ENCODE data around the gene LRRC51. TPM values are rescaled to one million over a fixed set of nuclear protein-coding genes. Genes with fewer than 3 reads are reported as not detected.

Gene LRRC51
- total and polyA plus RNA-seq, 2 of the 8 experiments (the other 6 are each of a cell fraction or from before 2014, with no cell fraction given): 7.7 to 7.9 TPM

- TF ChIP-seq JUND (IDR thresholded peaks at IDR 0.05; ENCODE audit: low read length) (no peak), TCF12 (IDR thresholded peaks at IDR 0.05; ENCODE audit: low read depth, low read length) (no peak), MAX (IDR thresholded peaks at IDR 0.05) (no peak), ASH2L (IDR thresholded peaks at IDR 0.05; ENCODE audit: low read length) (no peak)
- no peak overlapping the region for H3K4ac ChIP-seq (replicated peaks; ENCODE audit: insufficient read length, low read depth, low read length)
- POLR2A ChIA-PET (ENCODE audit: partially characterized antibody): interaction anchor here (1.1 to 1.3 kb wide), 2 partner anchors 27 to 29 kb away, joined by 4 read pairs; no protein-coding TSS in a partner anchor
- H4K8ac ChIP-seq (ENCODE audit: extremely low read depth, insufficient read depth, low read length): no peak overlapping the region
- no peak overlapping the region for H2BK20ac ChIP-seq (ENCODE audit: low read length)
- H3K9ac ChIP-seq (replicated peaks in 1 of 4; ENCODE audit: extremely low read depth in 1 of 4, low read depth in 3 of 4, low read length in 3 of 4): no peak overlapping the region
- H2AFZ ChIP-seq (ENCODE audit: low read length): no peak overlapping the region
- H3K79me2 ChIP-seq (ENCODE audit: control insufficient read depth in 1 of 2, insufficient read depth in 2 of 2, low read length in 2 of 2): peaks cover 6 to 69% of the 10 kb centered on the region in 2 experiments
- no peak overlapping the region for H2BK5ac ChIP-seq (ENCODE audit: low read depth, low read length)
- H4K5ac ChIP-seq (ENCODE audit: insufficient read length, low read depth, low read length): no peak overlapping the region
- H2AK5ac ChIP-seq (ENCODE audit: low read depth, low read length): no peak overlapping the region
- H3K79me1 ChIP-seq (ENCODE audit: low read depth, low read length): peaks cover 6% of the 10 kb centered on the region; the same call in 1 of the 2 replicates
- H2BK15ac ChIP-seq (ENCODE audit: low read length): no peak overlapping the region
- no peaks in the 10 kb centered on the region for H3K27me3 ChIP-seq (replicated peaks in 1 of 4; ENCODE audit: control insufficient read depth in 3 of 4, extremely low read depth in 1 of 4, insufficient read depth in 3 of 4, low read length in 3 of 4)
- H3K9me3 ChIP-seq (ENCODE audit: insufficient read depth in 2 of 2, low read depth in 1 of 2, low read length in 1 of 2): no peaks in the 10 kb centered on the region
- no peak overlapping the region for H3K18ac ChIP-seq (ENCODE audit: extremely low read depth, low read length)
- no peak overlapping the region for H3K4me2 ChIP-seq (ENCODE audit: insufficient read depth in 1 of 2, low read depth in 2 of 2, low read length in 2 of 2)
- no peak overlapping the region for H3K27ac ChIP-seq (ENCODE audit: low read depth, low read length)
- H3K36me3 ChIP-seq (ENCODE audit: control insufficient read depth in 2 of 4, insufficient read depth in 4 of 4, low read length in 3 of 4): peaks cover 0 to 21% (median 6%) of the 10 kb centered on the region in 4 experiments; a peak in 4 of 8 replicates
- no peak overlapping the region for H2BK120ac ChIP-seq (replicated peaks; ENCODE audit: low read depth, low read length)
- peaks cover 3 to 8% of the 10 kb centered on the region in 2 experiments for H4K20me1 ChIP-seq (replicated peaks in 1 of 2; ENCODE audit: control insufficient read depth in 1 of 2, insufficient read depth in 2 of 2, low read length in 2 of 2)
- no peak overlapping the region for H4K91ac ChIP-seq (replicated peaks; ENCODE audit: insufficient read length, low read length)
- FAIRE-seq (no peak), DNase-seq (ENCODE audit: low read depth in 1 of 2, low spot score in 2 of 2) (no peak)
- H3K14ac ChIP-seq (ENCODE audit: insufficient read length): no peak overlapping the region
- no peak overlapping the region for H2BK12ac ChIP-seq (ENCODE audit: low read depth, low read length)
- H3K56ac ChIP-seq (replicated peaks; ENCODE audit: insufficient read length, low read depth, low read length): no peak overlapping the region
- H3K23ac ChIP-seq (ENCODE audit: insufficient read length): no peak overlapping the region
- H3K23me2 ChIP-seq (ENCODE audit: low read depth, low read length): no peaks in the 10 kb centered on the region
- CTCF ChIA-PET (ENCODE audit: partially characterized antibody): interaction anchor here (0.7 to 2.7 kb wide), 6 partner anchors 11 to 90 kb away, joined by 3 to 18 read pairs (median 4); no protein-coding TSS in a partner anchor
- H3K4me3 ChIP-seq (ENCODE audit: extremely low read depth in 1 of 4, insufficient read depth in 2 of 4, low read depth in 3 of 4, low read length in 4 of 4): no peak overlapping the region
- peaks cover 0 to 6% (median 2%) of the 10 kb centered on the region in 4 experiments; a peak in 3 of 7 replicates for H3K4me1 ChIP-seq (replicated peaks in 1 of 4; ENCODE audit: control insufficient read depth in 3 of 4, insufficient read depth in 4 of 4, low read length in 3 of 4)
Measured at GRCh38 chr11:72067676-72068075, 13.0 kb upstream of the LRRC51 start.
